Occipital lobe (tissue), 2 donors: ENCODE measurements around the gene RCAN1. TPM values are rescaled to one million over a fixed set of nuclear protein-coding genes. Genes with fewer than 3 reads are reported as not detected.
"Not testable (repeated sequence)": the region's sequence is repeated elsewhere in the genome, so short reads cannot be mapped to it uniquely, and the experiment has no call there.

ENCODE experiments used
- DNase-seq: peaks from one replicate; lab custom pipeline; 2025; lab: John Stamatoyannopoulos, UW
- total RNA-seq: library from RNA; depleted of rRNA; stranded (reverse); fragments of >200 nt; gene quantifications from one replicate; pipeline ENCODE4 v1.2.3, GENCODE V29; 2014

The RCAN1 gene
- total RNA-seq, 1 donor from 2014 or later, result 56.8 TPM

GRCh38 chr21:34621434-34622350, 6.8 kb upstream of the RCAN1 start:
- no peak for DNase-seq

GRCh38 chr21:34619841-34620665, 5.1 kb upstream of the RCAN1 start:
- DNase-seq, result no peak

- no peak for DNase-seq
Observed at GRCh38 chr21:34618941-34619340, 4.0 kb upstream of the RCAN1 start.

DNA sequence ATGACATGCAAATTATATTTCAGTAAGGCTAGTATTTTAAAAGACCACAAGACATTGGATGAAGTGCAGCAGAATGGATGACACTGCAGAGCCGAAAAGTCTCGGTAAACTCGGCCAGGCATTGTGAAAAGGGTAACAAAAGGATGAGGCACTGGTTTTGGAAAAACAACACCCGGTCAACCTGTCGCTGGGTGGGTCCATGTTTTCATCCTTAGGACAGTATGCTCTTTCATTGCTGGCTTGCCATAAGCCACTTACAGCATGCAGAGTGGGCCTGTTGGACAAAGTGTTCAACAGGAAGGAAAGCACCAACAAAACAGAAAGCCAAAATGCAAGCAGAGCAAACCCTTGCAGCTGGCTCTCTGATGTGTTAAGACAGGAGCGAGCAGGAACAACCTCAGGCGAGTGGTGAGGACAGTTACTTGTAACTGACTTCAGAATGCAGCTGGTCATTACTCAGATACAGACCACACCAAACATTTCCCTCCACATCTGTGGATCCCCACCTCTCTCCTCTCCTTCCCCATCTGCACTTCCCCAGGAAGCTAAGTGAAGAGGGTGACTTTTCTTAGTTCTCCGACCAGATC, 2.9 kb upstream of the RCAN1 start:
- DNase-seq, result no peak

DNA sequence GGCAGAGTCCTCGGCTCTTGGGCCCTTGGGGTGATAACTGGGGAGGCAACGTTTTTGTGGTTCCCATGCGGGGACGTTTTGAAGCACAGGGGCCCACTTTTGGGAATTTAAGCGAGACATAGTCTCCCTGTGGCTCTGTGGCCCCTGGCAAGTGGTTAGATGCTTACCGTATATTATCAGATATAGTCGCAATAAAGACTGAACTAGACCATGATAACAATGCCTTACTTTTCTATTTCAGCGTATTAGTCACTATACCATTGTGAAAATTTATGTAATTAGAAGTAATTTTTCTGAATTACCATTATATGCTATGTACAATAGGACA, 538 bp upstream of the RCAN1 start:
- no peak for DNase-seq

DNA sequence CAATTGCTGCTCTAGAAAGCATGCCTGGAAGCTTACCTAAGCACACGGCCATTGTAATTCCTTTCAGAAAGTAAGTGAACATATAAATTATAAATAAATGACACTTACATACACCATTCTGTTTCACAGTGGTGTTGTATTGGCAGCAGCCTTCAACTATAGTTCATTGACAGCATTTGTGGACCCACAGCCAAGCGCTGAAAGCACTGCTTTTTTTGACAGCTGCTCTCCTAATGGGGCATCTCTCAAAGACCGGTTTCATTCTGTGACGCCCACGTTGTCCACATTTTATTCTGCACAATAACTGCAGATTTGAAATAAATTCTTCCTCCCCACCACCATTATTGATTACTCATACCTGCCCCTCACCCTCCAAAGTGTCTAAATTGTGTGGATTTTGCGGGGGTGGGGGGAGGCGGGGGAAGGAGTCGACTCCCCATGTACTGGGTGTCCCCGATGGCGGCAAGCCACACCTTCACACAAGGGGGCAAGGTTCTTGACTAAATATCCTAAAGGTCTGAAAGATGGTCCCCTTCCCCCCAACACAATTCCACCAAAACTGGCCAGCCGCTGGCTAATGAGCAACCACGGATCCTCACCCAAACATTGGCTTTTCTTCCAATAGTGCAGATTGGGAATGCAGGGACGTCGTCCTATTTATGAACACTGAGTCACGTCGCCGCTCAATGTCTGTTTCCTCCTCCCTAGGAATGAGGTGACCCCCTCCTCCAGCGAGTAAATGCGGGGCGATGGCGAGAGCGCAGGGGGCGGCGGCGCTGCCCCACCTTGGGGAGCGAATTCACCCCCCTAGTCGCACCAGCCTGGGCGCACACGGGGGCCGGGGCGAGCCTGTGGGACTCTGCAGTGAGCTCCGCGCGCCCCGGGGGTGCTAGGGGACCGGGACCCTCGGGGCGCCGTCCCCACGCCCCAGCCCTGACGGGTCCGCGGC, 960 bp downstream of the RCAN1 start:
- DNase-seq, result peak; percentile 29

GRCh38 chr21:34612557-34612956, 2.4 kb downstream of the RCAN1 start:
- DNase-seq, result peak; percentile 47

DNA sequence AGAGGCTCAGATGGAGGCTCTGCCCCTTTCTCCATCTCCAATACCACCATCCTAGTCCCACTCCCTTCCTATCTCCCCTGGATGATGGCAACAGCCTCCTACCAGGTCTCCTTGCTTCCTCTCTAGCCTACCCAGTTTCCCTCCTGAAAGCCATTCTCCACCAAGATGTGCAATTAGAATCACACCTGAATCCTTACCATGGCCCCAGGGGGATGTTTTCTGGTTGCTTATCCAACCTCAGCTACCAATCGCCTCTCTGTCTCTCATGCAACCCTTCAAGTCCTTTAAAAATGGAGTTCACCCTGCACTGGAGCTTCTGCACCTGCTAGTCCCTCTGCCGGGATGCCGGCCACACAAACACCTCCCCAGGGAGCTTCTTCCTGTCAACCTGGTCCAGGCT, 2.9 kb downstream of the RCAN1 start:
- DNase-seq, result no peak

DNA sequence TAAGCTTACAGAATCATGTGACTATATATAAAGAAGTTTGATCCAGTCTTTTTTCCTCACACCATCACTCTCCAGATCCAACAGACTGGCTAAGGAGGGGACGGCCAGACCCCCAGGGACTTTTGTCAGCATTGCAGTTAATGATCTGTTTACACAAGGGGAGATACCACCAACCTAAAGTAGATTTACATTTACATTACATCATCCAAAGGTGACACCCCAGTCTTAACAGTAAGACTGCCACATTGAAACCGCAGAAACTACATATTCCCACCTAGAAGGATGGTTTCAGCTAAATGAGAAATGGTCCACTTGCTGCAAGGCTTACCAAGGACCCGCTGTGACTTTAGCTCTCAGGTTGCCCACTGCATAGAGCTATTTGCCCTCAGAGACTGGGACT, 3.4 kb downstream of the RCAN1 start:
- DNase-seq, result no peak

DNA sequence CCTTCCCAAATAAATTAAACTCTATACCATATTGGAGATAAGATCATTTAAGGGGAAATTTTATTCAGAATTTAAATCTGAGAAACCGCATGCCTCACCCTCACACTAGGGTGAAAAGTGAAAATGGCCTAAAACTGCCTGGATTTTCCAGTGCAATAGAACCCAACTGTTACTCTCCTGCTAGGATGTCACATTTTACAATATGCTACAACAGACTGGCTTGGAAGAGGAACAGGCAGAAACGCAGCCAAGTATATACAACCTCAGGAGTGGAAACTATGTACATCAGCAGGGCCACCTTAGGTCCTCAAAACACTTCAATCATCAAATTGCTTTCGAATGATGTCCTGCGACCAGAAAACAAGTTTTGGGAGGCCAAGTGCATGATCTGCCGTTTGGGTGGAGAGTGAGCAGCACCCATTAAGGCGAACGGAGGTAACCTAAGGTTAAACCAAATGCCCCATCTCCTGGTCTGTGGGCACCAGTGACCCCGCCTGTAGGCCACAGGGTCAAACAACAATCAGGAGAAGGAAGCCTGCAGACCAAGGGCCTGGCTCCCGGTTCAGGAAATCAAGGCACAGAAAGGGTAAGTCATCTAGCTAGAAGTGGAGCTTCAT, 4.9 kb downstream of the RCAN1 start:
- DNase-seq, result no peak

GRCh38 chr21:34609244-34609932, 5.5 kb downstream of the RCAN1 start:
- no peak for DNase-seq

DNA sequence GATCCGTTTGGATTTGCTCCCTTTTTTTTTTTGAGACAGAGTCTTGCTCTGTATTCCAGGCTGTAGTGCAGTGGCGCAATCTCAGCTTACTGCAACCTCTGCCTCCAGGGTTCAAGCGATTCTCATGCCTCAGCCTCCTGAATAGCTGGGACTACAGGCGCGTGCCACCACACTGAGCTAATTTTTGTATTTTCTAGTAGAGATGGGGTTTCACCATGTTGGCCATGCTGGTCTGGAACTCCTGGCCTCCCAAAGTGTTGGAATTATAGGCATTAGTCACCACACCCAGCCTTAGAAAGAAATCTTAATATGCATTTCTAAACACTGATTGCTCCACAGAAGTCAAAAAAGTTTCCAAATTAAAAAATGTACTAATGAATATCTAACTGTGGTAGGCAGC, 7.5 kb downstream of the RCAN1 start:
- DNase-seq, result not testable (repeated sequence)

DNA sequence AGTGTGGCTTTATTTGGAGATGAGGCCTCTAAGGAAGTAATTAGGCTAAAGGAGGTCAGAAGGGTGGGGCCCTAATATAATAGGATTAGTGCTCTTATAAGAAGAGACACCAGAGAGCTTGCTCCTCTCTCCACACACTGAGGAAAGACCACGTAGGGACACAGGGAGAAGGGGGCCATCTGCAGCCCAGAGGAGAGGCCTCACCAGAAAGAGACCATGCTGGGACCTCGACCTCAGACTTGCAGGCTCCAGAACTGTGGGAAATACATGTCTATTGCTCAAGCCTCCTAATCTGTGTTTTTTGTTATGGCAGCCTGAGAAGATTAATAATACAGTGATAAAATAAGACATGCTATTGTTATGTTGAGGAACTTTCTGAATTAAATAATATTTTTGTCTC, 8.3 kb downstream of the RCAN1 start:
- no peak for DNase-seq

GRCh38 chr21:34606051-34606450, 8.9 kb downstream of the RCAN1 start:
- no peak for DNase-seq

- DNase-seq, result not testable (repeated sequence)
Observed at GRCh38 chr21:34604956-34605355, 10.0 kb downstream of the RCAN1 start.

DNA sequence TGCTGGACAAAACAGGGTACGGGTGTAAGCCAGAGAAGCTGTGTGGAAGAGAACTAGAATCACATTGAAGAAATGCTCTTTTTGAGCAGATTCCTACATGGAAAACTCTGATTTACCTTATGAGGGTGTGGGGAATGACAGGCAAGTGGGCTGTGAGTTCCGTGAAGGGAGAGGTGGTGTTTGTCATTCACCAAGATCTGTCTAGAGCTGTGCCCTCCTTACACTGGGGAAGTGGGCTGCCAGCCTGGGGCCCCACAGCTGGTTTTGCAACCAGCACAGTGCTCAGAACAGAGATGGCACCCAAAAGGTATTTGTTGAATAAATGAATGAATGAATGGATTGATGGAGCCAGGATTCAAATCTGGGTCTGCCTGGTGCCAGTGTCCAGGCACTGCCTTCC, 10.4 kb downstream of the RCAN1 start:
- no peak for DNase-seq

DNA sequence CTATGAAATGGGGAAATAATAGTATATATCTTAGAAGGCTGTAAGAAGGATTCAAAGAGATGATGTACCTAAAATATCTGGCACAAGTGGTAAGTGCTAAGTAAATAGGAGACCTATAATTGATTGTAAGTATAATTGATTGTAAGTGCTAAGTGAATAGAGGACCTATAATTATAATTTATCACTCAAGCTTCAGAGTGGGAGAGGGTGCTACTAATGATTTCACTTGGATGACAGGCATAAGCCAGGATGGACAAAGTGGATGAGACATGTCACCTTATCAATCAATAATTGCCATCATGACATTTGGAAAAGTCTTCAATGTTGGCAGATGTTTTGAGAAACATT, 11.2 kb downstream of the RCAN1 start:
- DNase-seq, result no peak

DNA sequence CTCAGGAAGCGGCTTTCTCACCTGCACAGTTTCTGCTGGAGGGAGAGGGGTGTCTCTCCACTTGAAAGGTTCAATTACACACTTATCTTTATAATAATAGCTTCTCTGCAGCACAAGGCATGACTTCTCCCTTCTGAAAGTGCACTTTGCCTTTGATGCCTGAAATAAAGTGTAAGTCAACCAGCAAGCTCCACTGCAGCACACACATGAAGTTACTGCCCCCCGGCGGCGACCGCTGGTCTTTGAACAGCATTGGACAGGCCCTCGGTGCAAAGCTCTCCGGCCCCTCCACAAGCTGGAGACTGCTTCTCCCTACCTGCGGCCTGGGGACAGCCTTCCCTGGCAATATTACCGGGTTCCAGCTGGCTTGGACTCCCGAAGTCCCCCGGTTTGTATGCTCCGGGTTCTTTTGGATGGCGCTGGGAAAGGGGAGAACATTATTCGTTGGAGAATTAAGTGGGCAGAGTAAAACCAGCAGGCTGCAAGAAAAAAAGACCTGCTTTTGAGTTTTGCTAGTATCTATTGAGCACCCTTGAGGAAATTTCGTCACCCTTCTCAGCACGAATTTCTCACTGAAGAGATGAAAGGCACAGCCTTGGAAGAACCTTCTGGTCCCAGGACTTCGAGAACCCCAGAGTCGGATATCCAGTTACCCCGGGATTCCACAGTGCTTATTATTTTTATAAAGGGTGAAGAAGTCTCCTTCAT, 11.8 kb downstream of the RCAN1 start:
- peak; percentile 66 for DNase-seq

DNA sequence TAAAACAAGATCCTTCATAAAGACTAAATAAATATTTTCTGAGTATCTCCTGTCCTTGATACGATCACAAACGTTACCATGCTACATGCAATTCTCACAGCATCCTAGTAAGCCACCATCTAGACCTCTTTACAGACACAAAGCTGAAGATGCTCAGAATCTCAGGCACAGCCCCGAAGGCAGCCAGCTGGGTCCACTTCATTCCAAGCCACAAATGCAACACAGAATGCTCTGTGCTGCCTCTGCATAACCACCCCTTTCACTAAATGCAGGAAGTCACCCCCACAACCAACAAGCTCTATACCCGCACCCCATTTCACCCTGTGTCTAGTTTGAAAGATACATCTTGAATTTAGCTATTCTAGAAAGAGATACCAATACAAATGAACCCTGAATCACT, 12.9 kb downstream of the RCAN1 start:
- no peak for DNase-seq
